Measurements from ENCODE around the gene ENGASE. TPM values are rescaled to one million over a fixed set of nuclear protein-coding genes. Genes with fewer than 3 reads are reported as not detected.

The ENGASE gene
- total and polyA plus RNA-seq, 2 of the 8 experiments (the other 6 are each of a cell fraction or from before 2014, with no cell fraction given), result 9.3 to 36.1 TPM

DNA sequence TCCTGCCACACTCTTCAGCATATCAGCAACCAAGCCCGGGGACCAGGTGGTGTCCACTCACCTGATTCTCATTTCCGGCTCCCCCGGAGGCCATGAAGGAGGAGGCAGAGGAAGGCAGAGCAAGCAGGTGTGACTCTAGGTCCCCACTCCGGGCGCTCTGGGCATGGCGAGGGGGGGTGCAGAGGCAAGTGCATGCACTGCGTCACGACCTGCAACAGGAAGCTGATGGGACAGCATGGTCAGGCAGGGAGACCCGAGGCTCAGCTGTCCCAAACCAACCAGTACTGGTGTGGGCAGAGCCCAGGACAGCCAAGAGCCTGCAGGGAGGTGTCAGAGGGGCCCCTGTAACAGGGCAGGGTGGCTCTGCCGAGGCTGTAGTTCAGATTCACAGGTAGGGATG, 2.1 kb upstream of the ENGASE start:
- Histone ChIP-seq H3K4me3 (ENCODE audit: extremely low read depth in 1 of 4, insufficient read depth in 2 of 4, low read depth in 3 of 4, low read length in 4 of 4) (no peak overlapping the region), H3K79me1 (ENCODE audit: low read depth, low read length) (no peaks in the 10 kb centered on the region), H3K4me1 (replicated peaks in 1 of 4; ENCODE audit: control insufficient read depth in 3 of 4, insufficient read depth in 4 of 4, low read length in 3 of 4) (no peaks in the 10 kb centered on the region), H3K18ac (ENCODE audit: extremely low read depth, low read length) (no peak overlapping the region), H3K27ac (ENCODE audit: low read depth, low read length) (no peak overlapping the region), H4K8ac (ENCODE audit: extremely low read depth, insufficient read depth, low read length) (no peak overlapping the region), H4K20me1 (replicated peaks in 1 of 2; ENCODE audit: control insufficient read depth in 1 of 2, insufficient read depth in 2 of 2, low read length in 2 of 2) (no peaks in the 10 kb centered on the region), H3K23ac (ENCODE audit: insufficient read length) (no peak overlapping the region), H3K4me2 (ENCODE audit: insufficient read depth in 1 of 2, low read depth in 2 of 2, low read length in 2 of 2) (no peak overlapping the region), H3K14ac (ENCODE audit: insufficient read length) (no peak overlapping the region), H4K91ac (replicated peaks; ENCODE audit: insufficient read length, low read length) (no peak overlapping the region), H3K9ac (replicated peaks in 1 of 4; ENCODE audit: extremely low read depth in 1 of 4, low read depth in 3 of 4, low read length in 3 of 4) (no peak overlapping the region), H3K27me3 (replicated peaks in 1 of 4; ENCODE audit: control insufficient read depth in 3 of 4, extremely low read depth in 1 of 4, insufficient read depth in 3 of 4, low read length in 3 of 4) (peaks cover 0 to 5% (median 0%) of the 10 kb centered on the region in 4 experiments; a peak in 4 of 7 replicates), H3K23me2 (ENCODE audit: low read depth, low read length) (peaks cover 6% of the 10 kb centered on the region; the same call in 1 of the 2 replicates), H2BK15ac (ENCODE audit: low read length) (no peak overlapping the region), H3K9me3 (ENCODE audit: insufficient read depth in 2 of 2, low read depth in 1 of 2, low read length in 1 of 2) (no peaks in the 10 kb centered on the region), H2BK120ac (replicated peaks; ENCODE audit: low read depth, low read length) (no peak overlapping the region), H2BK20ac (ENCODE audit: low read length) (no peak overlapping the region), H2AK5ac (ENCODE audit: low read depth, low read length) (no peak overlapping the region), H2BK5ac (ENCODE audit: low read depth, low read length) (no peak overlapping the region), H2BK12ac (ENCODE audit: low read depth, low read length) (no peak overlapping the region), H3K56ac (replicated peaks; ENCODE audit: insufficient read length, low read depth, low read length) (no peak overlapping the region), H2AFZ (ENCODE audit: low read length) (no peak overlapping the region), H3K4ac (replicated peaks; ENCODE audit: insufficient read length, low read depth, low read length) (no peak overlapping the region), H4K5ac (ENCODE audit: insufficient read length, low read depth, low read length) (no peak overlapping the region), H3K36me3 (ENCODE audit: control insufficient read depth in 2 of 4, insufficient read depth in 4 of 4, low read length in 3 of 4) (no peaks in the 10 kb centered on the region; a peak in 1 of 8 replicates), H3K79me2 (ENCODE audit: control insufficient read depth in 1 of 2, insufficient read depth in 2 of 2, low read length in 2 of 2) (no peaks in the 10 kb centered on the region)
- FAIRE-seq (no peak), DNase-seq (ENCODE audit: low read depth in 1 of 2, low spot score in 2 of 2) (no peak)
- WGBS, 2 experiments (ENCODE audit: extremely low coverage in 1 of 2, insufficient coverage in 1 of 2, insufficient read length in 1 of 2, insufficient replicate concordance in 2 of 2, low coverage in 1 of 2, low lambda C conversion rate in 2 of 2, missing lambda C conversion rate in 1 of 2), result 90% methylated on average over 8 of the region's 10 CpGs; no CpG with 5 or more reads in 1 of the 2 experiments
- TF ChIP-seq CBX8 (IDR thresholded peaks at IDR 0.05; ENCODE audit: borderline replicate concordance, low read depth, low read length) (no peak), NANOG (IDR thresholded peaks at IDR 0.05; ENCODE audit: insufficient read depth, low read depth, low read length, poor library complexity, severe bottlenecking) (no peak), SP4 (IDR thresholded peaks at IDR 0.05; ENCODE audit: low read length) (no peak), HDAC2 (IDR thresholded peaks at IDR 0.05; ENCODE audit: borderline replicate concordance in 1 of 2, low read depth in 2 of 2, low read length in 2 of 2) (no peak), SAP30 (IDR thresholded peaks at IDR 0.05; ENCODE audit: insufficient read depth, insufficient replicate concordance, low read length) (no peak)
- TF ChIP-seq, protein P1, sequence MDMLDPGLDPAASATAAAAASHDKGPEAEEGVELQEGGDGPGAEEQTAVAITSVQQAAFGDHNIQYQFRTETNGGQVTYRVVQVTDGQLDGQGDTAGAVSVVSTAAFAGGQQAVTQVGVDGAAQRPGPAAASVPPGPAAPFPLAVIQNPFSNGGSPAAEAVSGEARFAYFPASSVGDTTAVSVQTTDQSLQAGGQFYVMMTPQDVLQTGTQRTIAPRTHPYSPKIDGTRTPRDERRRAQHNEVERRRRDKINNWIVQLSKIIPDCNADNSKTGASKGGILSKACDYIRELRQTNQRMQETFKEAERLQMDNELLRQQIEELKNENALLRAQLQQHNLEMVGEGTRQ (IDR thresholded peaks at IDR 0.05; ENCODE audit: low read length), result no peak
- CTCF ChIA-PET (ENCODE audit: partially characterized antibody), result interaction anchor here (0.6 to 3.2 kb wide), 12 partner anchors 8 to 1293 kb away, joined by 3 to 23 read pairs (median 4); no protein-coding TSS in a partner anchor
- POLR2A ChIA-PET (ENCODE audit: partially characterized antibody), result interaction anchor here (1.1 kb wide), 2 partner anchors 15 to 92 kb away, joined by 3 to 4 read pairs; partner anchors contain the start of gene LGALS3BP
